ENCODE results near the gene NDUFV3.
"Not testable (repeated sequence)": the region's sequence is repeated elsewhere in the genome, so short reads cannot be mapped to it uniquely, and the experiment has no call there.

Gene NDUFV3

DNA sequence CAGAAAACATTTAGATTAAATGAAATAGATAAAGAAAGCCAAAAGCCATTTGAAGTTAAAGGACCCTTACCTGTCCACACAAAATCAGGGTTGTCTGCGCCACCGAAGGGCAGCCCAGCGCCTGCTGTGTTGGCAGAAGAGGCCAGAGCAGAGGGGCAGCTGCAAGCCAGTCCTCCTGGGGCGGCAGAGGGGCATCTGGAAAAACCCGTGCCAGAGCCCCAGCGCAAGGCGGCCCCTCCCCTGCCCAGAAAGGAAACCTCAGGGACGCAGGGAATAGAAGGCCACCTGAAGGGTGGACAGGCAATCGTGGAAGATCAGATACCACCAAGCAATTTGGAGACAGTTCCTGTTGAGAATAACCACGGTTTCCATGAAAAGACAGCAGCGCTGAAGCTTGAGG is 10.7 kb downstream of the NDUFV3 start:
- no peak for DNase-seq

DNA sequence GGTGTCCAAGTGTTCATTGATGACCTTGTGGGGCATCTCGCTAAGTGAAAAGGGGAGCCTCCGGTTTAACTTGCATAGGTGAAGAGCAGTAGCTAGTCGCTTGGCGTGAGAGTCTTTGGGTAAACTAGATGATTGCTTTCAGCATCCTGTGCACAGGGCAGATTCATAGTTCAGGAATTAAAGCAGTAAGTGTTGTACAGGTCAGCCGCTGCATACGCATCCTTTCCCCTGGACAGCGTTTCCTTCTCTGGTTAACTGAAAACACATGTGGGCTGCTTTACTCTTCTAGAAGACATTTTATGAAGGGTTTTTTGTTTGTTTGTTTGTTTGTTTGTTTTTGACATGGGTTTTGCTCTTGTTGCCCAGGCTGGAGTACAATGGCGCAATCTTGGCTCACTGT is 12.1 kb downstream of the NDUFV3 start:
- DNase-seq: no peak

DNA sequence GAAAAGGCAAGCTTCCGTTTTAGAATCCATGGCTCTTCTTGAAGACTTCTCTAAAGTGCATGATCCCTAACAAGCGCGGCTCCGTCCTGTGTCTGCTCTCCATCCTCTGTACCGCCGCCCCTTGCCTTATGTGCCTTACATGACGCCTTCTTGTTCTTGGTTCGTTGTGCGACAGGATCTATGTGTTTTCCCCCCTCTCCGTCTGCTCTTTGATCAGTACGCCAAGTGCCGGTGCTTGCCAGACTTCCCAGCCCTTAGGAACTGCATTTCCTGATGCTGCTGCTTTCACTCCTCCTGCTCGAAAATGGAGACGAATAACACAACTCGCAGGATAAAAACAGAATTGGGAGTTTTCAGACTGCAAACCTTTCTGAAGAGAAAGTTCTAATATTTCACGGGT is 13.1 kb downstream of the NDUFV3 start:
- no peak for DNase-seq

DNA sequence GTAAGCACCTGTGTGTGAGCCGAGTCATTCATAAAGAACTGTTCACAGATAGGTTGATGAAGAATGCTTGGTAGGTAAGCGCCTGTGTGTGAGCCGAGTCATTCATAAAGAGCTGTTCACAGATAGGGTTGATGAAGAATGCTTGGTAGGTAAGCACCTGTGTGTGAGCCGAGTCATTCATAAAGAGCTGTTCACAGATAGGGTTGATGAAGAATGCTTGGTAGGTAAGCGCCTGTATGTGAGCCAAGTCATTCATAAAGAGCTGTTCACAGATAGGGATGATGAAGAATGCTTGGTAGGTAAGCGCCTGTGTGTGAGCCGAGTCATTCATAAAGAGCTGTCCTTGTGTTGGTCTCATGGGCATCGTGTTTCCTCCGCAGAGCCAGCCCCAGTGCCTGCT is 15.4 kb downstream of the NDUFV3 start:
- DNase-seq: not testable (repeated sequence)

DNA sequence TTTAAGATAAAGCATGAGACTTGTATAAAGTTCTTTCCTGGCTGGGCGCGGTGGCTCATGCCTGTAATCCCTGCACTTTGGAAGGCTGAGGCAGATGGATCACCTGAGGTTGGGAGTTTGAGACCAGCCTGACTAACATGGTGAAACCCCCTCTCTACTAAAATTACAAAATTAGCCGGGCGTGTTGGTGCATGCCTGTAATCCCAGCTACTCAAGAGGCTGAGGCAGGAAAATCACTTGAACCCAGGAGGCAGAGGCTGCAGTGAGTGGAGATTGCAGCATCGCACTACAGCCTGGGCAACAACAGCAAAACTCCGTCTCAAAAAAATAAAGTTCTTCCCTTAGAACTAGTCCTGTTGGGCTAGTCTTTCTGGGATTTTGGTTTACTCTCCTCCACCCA is 18.8 kb downstream of the NDUFV3 start:
- DNase-seq: not testable (repeated sequence)

DNA sequence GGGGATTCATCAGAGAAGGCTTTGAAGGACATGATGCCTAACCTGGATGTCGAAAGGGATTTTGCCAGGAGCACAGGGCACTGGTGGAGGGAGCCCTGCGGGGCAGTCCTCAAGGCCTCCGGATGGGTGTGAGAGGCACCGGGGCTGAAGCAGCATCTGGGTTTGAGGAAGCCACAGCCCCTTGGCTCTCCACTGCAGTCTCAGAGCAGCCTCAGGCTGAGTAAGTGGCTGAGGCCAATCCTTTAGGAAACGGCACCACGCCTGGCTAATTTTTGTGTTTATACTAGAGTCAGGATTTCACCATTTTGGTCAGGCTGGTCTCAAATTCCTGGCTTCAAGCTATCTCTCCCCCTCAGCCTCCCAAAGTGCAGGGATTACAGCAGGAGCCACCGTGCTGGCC is 20.4 kb downstream of the NDUFV3 start:
- DNase-seq: no peak

DNA sequence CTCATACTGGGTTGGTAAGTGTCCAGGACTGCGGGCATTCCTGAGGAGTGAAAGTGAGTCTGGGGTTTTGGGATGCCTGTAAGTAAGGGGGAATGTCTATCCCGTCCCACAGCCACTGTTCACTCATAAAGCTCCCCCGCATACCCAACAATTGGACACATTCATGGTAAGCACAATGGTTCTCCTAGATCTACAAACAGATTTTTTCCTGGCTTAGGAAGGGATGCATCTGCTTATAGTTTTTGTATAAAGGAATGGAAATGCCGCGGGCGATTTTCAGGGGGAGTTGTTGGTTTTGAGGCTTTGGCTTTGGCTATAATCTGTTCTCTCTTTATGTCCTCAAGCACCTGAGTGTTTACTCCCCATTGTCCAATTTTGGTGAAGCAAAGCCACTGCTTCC is 25.2 kb downstream of the NDUFV3 start:
- DNase-seq: no peak

DNA sequence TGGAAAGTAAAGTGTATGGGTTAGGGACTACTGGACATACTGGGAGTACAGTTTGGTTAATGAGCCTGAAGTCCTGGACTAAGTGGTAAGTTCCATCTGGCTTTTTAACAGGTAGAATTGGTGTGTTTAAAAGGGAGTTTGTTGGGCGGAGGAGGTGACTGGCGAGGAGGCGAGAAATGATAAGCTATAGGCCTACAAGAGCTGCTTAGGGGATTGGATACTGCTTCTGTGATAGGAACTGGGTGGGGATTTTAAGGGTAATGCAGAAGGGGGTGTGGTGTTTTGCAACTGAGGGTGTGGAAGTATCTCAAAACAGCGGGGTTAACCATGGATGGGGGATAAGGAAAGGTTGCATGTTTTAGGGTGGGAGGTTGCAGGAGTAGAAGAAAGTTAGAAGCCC is 28.8 kb downstream of the NDUFV3 start:
- no peak for DNase-seq

DNA sequence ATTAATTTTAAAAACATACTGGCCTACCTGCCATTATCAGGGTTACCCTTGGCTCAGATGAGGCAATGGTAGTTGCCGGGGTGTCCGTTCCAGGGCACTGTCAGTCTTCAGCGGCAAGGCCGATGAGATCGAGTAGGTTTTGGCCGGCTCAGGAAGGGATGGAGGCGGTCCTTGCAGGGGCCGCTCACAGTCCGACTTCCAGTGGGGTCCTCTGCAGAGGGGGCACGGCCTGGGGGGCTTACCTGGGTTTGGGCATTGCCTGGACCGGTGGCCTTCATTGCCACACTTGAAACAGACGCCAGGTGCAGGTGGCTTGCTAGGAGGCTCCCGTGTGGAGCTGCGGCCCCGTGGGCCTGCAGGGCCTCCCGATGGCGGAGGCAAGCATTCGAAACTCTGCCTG is 29.8 kb downstream of the NDUFV3 start:
- no peak for DNase-seq

DNA sequence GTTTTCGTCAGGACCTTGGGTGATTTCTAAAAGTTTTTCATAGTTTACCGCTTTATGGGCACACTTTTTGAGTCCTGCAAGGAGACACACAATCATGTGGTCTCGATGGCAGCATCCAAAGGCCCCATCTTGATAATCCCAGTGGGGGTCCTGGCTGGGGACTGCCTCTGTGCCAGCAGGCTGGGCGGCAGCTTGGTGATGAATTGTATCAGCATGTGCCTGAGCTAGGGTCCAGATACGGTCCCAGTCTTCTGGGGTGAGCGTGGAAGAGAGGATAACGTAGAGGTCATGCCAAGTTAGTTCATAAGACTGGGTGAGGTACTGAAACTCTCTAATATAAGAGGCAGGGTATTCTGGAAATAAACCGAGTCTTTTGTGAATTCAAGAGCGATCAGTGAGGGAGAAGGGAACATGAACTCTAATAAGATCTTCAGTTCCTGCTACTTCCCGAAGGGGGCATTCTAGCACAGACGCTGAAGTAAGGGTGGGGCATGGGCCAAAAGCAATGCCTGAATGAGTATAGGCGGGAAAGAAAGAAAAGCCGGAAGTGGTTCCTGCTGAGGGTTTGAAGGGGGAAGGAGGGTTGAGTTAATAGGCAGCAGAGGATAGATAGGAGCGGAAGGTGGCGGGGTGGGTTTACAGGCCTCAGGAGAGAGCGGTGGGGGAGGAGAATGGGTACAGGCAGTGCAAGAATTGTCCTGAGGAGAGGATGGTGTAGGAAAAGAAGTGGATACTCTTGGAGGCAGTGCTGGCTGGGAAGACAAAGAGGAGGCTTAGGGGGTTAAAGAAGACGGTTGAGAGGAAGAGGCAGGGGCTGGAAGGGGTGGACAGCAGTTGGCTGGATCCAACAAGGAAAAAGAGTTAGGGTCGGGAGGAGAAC is 30.7 kb downstream of the NDUFV3 start:
- DNase-seq: peak; percentile 96

DNA sequence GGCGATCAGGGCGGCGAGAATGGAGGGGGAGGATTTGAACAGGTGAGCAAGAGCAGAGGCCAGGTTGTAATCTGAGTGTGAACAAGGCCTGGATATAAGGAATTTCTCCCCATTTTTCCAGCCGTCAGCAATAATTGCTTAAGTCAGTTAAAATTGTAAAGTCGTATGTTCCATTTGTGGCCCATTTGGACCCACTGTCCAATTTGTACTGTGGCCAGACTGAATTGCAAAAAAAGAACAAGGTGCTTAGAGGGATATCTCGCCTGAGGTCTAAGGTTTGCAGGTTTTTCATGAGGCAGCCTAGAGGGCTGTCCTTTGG is 31.3 kb downstream of the NDUFV3 start:
- DNase-seq: no peak

DNA sequence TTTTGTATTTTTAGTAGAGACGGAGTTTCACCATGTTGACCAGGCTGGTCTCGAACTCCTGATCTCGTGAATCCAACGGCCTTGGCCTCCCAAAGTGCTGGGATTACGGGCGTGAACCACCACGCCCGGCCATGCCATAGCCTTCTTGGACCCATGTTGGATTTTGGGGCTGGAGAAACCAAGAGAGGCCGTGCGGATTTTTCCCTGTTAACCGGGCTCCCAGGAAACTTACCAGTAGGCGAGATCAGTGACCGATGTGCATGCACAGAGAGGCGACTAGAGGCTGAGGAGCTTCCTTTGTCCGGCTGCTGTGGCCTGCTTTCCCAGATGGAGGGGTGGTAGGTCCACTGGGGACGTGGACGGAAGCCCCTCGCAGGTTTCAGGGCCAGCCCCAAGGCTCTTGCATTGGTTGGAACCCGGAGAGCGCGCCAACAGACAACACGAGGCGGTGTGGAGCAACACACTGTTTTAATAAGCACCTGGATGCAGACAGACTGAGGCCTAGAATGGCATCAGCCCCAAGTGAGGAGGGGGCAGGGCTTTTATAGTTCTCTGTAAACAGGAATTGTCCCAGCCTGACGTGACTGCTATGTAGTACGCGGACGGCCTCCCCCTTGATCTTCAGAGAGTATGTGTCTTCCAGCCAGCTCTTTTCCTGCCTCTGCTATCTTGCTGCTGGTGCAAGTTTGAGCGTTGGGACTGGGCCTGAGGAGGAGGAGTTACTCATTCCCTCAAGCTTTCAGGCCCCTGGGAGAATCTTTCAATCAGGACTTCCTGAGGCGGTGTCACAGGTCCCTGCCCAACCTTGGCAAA is 32.2 kb downstream of the NDUFV3 start, which contains the start of gene ERVH48-1:
ERVH48-1 (minus strand) TSS at position 517 of the 813 bp plus-strand sequence. CDS start 6,624 bp downstream, outside the sequence.
- DNase-seq: no peak

DNA sequence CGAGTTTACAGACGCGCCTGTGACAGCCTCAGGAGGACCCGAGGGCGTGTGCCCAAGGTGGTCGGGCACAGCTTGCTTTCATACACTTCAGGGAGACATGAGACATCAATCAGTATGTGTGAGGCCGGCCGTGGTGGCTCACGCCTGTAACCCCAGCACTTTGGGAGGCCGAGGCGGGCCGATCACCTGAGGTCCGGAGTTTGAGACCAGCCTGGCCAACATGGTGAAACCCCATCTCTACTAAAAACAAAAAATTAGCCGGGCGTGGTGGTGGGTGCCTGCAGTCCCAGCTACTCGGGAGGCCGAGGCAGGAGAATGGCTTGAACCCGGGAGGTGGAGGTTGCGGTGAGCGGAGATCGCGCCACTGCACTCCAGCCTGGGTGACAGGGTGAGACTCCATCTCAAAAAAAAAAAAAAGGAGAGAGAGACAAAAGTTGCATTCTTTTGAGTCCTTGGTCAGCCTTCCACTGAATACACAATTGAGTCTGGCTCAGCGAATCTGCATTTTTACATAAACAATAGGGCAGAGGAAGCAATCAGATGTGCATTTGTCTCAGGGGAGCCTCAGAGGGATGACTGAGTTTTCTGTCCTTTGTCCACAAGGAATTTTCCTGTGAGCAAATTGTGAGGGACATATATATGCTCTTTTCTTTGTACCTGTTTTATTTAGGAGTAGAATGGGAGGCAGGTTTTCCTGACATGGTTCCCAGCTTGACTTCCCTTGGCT is 34.5 kb downstream of the NDUFV3 start:
- not testable (repeated sequence) for DNase-seq

DNA sequence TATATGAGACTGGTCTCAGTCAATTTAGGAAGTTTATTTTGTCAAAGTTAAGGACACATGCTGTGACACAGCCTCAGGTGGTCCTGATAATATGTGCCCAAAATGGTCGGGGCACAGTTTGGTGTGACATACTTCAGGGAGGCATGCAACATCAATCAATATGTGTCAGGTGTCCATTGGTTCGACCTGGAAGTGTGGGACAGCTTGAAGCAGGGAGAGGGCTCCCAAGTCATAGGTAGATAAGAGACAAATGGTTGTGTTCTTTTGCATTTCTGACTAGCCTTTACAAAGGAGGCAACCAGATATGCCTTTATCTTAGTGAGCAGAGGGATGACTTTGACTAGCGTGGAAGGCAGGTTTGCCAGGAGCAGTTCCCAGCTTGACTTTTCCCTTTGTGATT is 36.9 kb downstream of the NDUFV3 start:
- no peak for DNase-seq

DNA sequence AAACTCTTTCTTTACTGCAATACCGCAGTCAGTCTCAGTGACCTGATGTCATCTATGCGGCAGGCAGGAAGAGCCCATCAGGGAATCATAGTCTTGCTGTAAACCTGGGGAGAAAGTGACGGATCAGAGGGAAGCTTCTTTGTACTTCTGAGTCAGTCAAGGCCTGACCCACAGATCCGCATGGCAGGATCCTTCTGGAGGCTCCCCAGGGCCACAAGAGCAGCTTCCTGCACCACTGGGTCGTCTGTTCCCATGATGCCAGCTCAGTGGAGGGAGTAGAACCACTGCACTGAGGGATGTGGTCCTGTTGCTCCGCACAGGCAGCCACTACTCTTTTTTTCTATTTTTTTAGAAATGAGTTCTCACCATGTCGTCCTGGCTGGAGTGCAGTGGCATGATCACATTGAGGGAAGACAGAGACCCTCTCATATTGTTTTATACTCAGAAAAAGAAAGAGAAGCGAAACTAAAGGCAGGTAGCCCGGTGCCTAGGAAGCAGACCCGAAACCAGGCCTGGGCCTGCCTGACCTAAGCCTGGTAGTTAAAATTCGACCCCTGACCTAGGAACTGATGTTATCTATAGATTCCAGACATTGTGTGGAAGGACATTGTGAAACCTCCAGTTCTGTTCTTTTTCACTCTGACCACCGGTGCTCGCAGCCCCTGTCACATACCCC is 38.6 kb downstream of the NDUFV3 start:
- no peak for DNase-seq

DNA sequence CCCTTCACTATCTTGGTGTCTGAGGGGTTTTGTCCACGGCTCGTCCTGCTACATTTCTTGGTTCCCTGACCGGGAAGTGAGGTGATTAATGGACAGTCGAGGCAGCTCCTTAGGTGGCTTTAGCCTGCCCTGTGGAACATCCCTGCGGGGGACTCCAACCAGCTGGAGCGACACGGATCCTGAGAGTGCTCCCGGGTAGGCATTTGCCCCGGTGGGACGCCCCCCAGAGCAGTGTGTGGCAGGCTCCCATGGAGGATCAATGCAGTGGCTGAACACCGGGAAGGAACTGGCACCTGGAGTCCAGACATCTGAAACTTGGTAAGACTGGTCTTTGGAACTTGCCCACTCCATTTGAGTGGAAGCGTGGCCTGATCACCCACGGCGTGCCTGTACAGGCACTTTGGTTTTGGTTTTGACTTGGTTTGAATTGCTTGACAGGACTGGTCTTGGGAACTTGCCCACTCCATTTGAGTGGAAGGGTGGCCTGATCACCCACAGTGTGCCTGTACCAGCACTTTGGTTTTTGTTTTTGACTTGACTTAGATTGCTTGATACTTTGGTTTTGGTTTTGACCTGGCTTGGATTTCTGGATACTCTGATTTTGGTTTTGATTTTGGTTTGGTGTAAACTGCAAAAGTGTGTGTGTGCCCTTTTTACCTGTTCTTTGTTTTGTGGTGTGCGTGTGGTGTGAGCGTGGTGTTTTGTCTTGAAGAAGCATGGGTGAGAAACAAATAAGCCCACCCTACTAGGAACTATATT is 39.4 kb downstream of the NDUFV3 start:
- not testable (repeated sequence) for DNase-seq

DNA sequence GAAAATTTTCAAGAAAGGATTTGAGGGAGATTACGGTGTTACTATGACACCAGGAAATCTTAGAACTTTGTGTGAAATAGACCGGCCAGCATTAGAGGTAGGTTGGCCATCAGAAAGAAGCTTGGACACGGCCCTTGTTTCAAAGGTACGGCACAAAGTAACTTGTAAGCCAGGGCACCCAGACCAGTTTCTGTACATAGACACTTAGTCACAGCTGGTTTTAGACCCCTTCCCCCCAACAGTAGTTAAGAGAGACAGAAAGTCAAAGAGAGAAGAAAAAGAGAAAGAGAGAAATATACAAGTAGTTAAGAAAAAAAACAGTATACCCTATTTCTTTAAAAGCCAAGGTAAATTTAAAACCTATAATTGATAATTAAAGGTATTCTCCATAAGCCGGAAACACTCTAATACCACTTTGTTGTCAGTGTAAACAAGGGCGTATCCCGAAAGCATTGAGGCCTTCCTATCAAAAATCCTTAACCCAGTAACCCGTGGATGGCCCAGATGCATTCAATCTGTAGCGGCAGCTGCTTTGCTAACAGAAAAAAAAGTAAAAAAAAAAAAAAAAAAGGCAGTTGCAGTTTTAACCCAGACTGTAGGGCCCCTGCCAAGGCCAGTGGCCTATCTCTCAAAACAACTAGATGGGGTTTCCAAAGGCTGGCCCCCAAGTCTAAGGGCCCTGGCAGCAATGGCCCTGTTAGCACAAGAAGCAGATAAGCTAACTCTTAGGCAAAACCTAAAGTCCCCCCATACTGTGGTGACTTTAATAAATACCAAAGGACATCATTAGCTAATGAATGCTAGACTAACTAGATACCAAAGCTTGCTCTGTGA is 40.2 kb downstream of the NDUFV3 start:
- DNase-seq: not testable (repeated sequence)

DNA sequence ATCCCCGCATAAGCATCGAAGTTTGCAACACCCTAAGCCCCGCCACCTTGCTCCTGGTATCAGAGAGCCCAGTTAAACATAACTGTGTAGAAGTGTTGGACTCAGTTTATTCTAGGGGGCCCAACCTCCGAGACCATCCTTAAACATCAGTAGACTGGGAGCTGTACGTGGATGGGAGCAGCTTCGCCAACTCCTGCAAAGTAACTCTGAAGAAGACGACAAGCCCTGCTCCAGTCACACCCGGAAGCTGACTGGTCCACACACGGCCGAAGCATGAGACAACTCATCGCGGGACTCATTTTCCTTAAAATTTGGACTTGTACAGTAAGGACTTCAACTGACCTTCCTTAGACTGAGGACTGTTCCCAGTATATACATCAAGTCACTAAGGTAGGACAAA is 40.9 kb downstream of the NDUFV3 start:
- not testable (repeated sequence) for DNase-seq

DNA sequence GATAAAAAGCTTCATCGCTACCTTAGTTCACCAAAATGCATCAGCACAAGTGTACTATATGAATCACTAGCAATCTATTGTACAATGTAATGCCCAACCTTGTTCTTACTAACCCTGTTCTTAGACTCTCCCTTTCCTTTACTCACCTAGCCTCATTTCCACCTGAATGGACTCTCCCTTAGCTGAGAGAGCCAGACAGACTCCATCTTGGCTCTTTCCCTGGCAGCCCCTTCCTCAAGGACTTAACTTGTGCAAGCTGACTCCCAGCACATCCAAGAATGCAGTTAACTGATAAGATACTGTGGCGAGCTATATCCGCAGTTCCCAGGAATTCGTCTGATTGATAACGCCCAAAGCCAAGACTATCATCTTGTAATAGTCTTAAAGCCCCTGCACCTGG is 43.3 kb downstream of the NDUFV3 start:
- DNase-seq: not testable (repeated sequence)

DNA sequence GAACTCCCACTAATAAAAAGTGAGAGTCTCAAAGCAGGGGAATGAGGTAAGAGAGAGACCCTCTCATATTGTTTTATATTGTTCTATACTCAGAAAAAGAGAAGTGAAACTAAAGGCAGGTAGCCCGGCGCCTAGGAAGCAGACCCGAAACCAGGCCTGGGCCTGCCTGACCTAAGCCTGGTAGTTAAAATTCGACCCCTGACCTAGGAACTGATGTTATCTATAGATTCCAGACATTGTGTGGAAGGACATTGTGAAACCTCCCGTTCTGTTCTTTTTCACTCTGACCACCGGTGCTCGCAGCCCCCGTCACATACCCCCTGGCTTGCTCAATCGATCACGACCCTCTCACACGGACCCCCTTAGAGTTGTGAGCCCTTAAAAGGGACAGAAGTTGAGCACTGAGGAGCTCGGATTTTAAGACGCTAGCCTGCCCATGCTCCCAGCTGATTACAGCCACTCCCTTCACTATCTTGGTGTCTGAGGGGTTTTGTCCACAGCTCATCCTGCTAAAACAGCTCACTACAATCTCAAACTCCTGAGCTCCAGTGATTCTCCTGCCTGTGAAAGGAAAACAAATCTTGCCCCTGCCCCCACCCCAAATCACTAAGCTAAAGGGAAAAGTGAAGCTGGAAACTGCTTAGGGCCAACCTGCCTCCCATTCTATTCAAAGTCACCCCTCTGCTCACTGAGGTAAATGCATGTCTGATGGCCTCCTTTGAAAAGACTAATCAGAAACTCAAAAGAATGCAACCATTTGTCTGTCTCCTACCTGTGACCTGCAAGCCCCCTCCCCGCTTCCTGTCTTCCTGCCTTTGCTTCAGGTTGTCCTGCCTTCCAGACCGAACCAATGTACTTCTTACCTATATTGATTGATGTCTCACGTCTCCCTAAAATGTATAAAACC is 44.2 kb downstream of the NDUFV3 start:
- peak; percentile 8 for DNase-seq
